OCI-LY7 (cell line): ENCODE measurements around the gene GTPBP4. TPM values are rescaled to one million over a fixed set of nuclear protein-coding genes. Genes with fewer than 3 reads are reported as not detected.

Source experiments
- BruUV-seq: library from RNA; stranded (reverse); fragments of 400-500 nt; replicated peaks from 2 replicates; lab custom pipeline; 2021; lab: Mats Ljungman, UMichigan
- CTCF ChIA-PET: fragments of 300-600 bp; sonication (Branson Sonifier 250); formaldehyde crosslinking; loops from one replicate; lab custom pipeline; 2022; ENCODE audit warnings: antibody characterized with exemption; ENCODE audit not compliant: unreplicated experiment; lab: Charles Lee
- POLR2A ChIA-PET: fragments of 300-600 bp; sonication (Branson Sonifier 250); formaldehyde crosslinking; loops from one replicate; lab custom pipeline; 2022; ENCODE audit warnings: antibody characterized with exemption; lab: Charles Lee
- DNase-seq: peaks from one replicate; pipeline ENCODE4 v3.0.0-alpha.2; 2015; ENCODE audit warnings: low spot score
- H2AFZ ChIP-seq: fragments of 200-600 bp; sonication (generic), shearing (Covaris generic); 2 replicates; pipeline ENCODE4 v1.6.1; 2014; ENCODE audit warnings: mild to moderate bottlenecking, antibody characterized with exemption, low read length, moderate library complexity
- H3K27ac ChIP-seq: fragments of 200-600 bp; sonication (generic); 2 replicates; pipeline ENCODE4 v1.5.1; 2014; ENCODE audit warnings: mixed run types, low read depth, mild to moderate bottlenecking, moderate library complexity, low read length, inconsistent platforms; ENCODE audit not compliant: poor library complexity, severe bottlenecking
- H3K36me3 ChIP-seq: fragments of 200-600 bp; sonication (generic); 2 replicates; pipeline ENCODE4 v1.6.1; 2014; ENCODE audit warnings: mild to moderate bottlenecking, antibody characterized with exemption, low read length, moderate library complexity, mixed read lengths; ENCODE audit not compliant: insufficient read depth
- H3K4me1 ChIP-seq: fragments of 200-600 bp; sonication (generic); 2 replicates; pipeline ENCODE4 v1.5.1; 2014; ENCODE audit warnings: mild to moderate bottlenecking, low read length; ENCODE audit not compliant: insufficient read depth, poor library complexity, severe bottlenecking
- H3K4me2 ChIP-seq: fragments of 200-600 bp; sonication (generic); 2 replicates; pipeline ENCODE4 v1.6.1; 2014; ENCODE audit warnings: mild to moderate bottlenecking, low read length
- H3K4me3 ChIP-seq: fragments of 200-600 bp; sonication (generic); 2 replicates; pipeline ENCODE4 v1.5.1; 2014; ENCODE audit warnings: mild to moderate bottlenecking, low read depth, low read length; ENCODE audit not compliant: poor library complexity, severe bottlenecking
- H3K79me2 ChIP-seq: fragments of 200-600 bp; sonication (generic); 2 replicates; pipeline ENCODE4 v1.6.1; 2016; ENCODE audit warnings: low read depth, mild to moderate bottlenecking, low read length, moderate library complexity, mixed read lengths; ENCODE audit not compliant: insufficient read depth
- H3K9me2 ChIP-seq: fragments of 200-600 bp; sonication (generic); 2 replicates; pipeline ENCODE4 v1.6.1; 2016; ENCODE audit warnings: mild to moderate bottlenecking, low read length, mixed read lengths; ENCODE audit not compliant: insufficient read depth
- H3K9me3 ChIP-seq: fragments of 200-600 bp; sonication (generic); 2 replicates; pipeline ENCODE4 v1.6.1; 2014; ENCODE audit warnings: mild to moderate bottlenecking, mixed run types, low read length, mixed read lengths
- H4K20me1 ChIP-seq: fragments of 200-600 bp; sonication (generic); 2 replicates; pipeline ENCODE4 v1.6.1; 2014; ENCODE audit warnings: mild to moderate bottlenecking, antibody characterized with exemption, low read length, moderate library complexity, mixed read lengths; ENCODE audit not compliant: insufficient read depth
- CTCF ChIP-seq: fragments of 200-600 bp; sonication (generic); conservative IDR thresholded peaks from 2 replicates; pipeline ENCODE4 v1.5.1; 2014; ENCODE audit warnings: mild to moderate bottlenecking, antibody characterized with exemption, low read length, moderate library complexity, mixed read lengths
- EZH2phosphoT487 ChIP-seq: fragments of 200-600 bp; sonication (generic); IDR thresholded peaks from 2 replicates; pipeline ENCODE4 v1.6.1; 2018; ENCODE audit warnings: low read depth, borderline replicate concordance, mild to moderate bottlenecking, mixed run types, antibody characterized with exemption, low read length, moderate library complexity, mixed read lengths
- intact Hi-C: fragments of 100-400 bp; cut with micrococcal nuclease; formaldehyde crosslinking; loops from one replicate; pipeline ENCODE4 v1.10.0; 2022; ENCODE audit not compliant: unreplicated experiment
- total RNA-seq, 2 experiments: library from RNA; depleted of rRNA in 1 of 2; stranded (reverse); fragments of >200 nt in 1 of 2; shearing (Covaris generic) in 1 of 2; gene quantifications; 2 replicates each; pipeline ENCODE4 v1.2.3, GENCODE V29; 2014 to 2022

Gene GTPBP4
- total RNA-seq, 2 experiments from 2014 or later = 61.0 to 108 TPM

DNA sequence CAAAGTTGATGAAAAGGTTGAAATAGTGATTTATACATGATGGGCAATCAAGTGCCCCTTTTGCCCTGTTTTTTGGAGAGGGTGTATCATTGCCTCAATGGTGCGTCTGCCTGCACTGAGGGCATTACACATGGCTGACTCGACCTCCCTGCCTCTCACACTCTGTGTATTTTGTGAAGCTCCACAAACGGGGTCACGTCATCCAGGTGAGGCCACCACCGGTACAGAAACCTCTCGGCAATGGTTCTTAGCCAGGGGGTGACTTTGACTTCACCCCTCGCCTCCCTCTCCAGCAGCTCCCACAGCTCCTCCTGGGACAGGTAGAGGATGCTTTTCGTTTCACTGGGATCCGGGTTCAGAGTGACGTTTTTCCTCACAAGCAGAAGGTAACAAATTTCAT, 31.1 kb downstream of the GTPBP4 start:
- CTCF ChIA-PET = no interaction called here
- intact Hi-C loops = no loop called here
- no peaks in the 10 kb centered on the region for H3K4me1 ChIP-seq
- H3K4me3 ChIP-seq = no peak overlapping the region
- POLR2A ChIA-PET = interaction anchor here (0.6 to 1.0 kb wide), 2 partner anchors 114 to 506 kb away, joined by 3 to 4 read pairs; no protein-coding TSS in a partner anchor
- H3K36me3 ChIP-seq = peaks cover 75% of the 10 kb centered on the region
- H3K9me3 ChIP-seq = no peaks in the 10 kb centered on the region
- H4K20me1 ChIP-seq = no peaks in the 10 kb centered on the region
- H3K79me2 ChIP-seq = no peaks in the 10 kb centered on the region
- BruUV-seq = no TSS peak
- TF ChIP-seq EZH2phosphoT487 (no peak), CTCF (no peak)
- H3K27ac ChIP-seq = no peak overlapping the region
- no peak overlapping the region for H3K4me2 ChIP-seq
- H2AFZ ChIP-seq = no peak overlapping the region
- no peak for DNase-seq
- H3K9me2 ChIP-seq = no peaks in the 10 kb centered on the region

DNA sequence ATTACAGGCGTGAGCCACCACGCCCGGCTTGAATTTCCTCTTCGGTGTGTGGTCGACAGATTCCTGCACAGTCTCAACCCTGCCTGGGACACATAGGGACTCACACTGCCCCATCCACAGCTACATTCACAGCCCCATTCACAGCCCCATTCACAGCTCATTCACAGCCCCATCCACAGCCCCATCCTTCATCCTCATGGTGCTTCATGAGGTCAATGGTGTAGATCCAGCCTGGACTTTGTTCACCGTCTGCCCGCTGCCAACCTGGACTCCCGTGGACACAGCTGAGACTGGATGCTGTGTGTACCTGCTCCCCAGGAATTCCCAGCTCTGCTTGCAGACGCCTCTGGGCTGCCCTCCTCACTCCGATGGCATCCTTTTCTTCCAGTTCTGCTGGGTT, 32.2 kb downstream of the GTPBP4 start:
- Histone ChIP-seq H3K79me2 (no peaks in the 10 kb centered on the region), H3K36me3 (peaks cover 70% of the 10 kb centered on the region), H3K4me2 (no peak overlapping the region), H3K9me2 (no peaks in the 10 kb centered on the region), H4K20me1 (no peaks in the 10 kb centered on the region), H3K9me3 (no peaks in the 10 kb centered on the region), H2AFZ (no peak overlapping the region), H3K4me1 (no peaks in the 10 kb centered on the region), H3K27ac (no peak overlapping the region), H3K4me3 (no peak overlapping the region)
- intact Hi-C loops = no loop called here
- no TSS peak for BruUV-seq
- ChIA-PET POLR2A (interaction anchor here (0.6 kb wide), 1 partner anchor 39 kb away, joined by 3 read pairs; no protein-coding TSS in a partner anchor), CTCF (no interaction called here)
- TF ChIP-seq CTCF (no peak), EZH2phosphoT487 (no peak)
- DNase-seq = no peak

- ChIA-PET CTCF (no interaction called here), POLR2A (no interaction called here)
- no peak for DNase-seq
Observed at GRCh38 chr10:1020958-1021357, 32.7 kb downstream of the GTPBP4 start.

More at GRCh38 chr10:1020958-1021357, 32.7 kb downstream of the GTPBP4 start:
- Histone ChIP-seq H3K4me2 (no peak overlapping the region), H4K20me1 (no peaks in the 10 kb centered on the region), H3K27ac (no peak overlapping the region), H2AFZ (no peak overlapping the region), H3K4me3 (no peak overlapping the region), H3K36me3 (peaks cover 70% of the 10 kb centered on the region), H3K9me2 (no peaks in the 10 kb centered on the region), H3K9me3 (no peaks in the 10 kb centered on the region), H3K4me1 (no peaks in the 10 kb centered on the region), H3K79me2 (no peaks in the 10 kb centered on the region)
- intact Hi-C loops = no loop called here
- no TSS peak for BruUV-seq
- TF ChIP-seq EZH2phosphoT487 = no peak
- no peak for TF ChIP-seq CTCF
